Measurements from ENCODE around the gene APOBEC3H. TPM values are rescaled to one million over a fixed set of nuclear protein-coding genes. Genes with fewer than 3 reads are reported as not detected.

The APOBEC3H gene
- polyA plus RNA-seq, 3 donors, result 0.09 to 0.36 TPM; not detected in 1

DNA sequence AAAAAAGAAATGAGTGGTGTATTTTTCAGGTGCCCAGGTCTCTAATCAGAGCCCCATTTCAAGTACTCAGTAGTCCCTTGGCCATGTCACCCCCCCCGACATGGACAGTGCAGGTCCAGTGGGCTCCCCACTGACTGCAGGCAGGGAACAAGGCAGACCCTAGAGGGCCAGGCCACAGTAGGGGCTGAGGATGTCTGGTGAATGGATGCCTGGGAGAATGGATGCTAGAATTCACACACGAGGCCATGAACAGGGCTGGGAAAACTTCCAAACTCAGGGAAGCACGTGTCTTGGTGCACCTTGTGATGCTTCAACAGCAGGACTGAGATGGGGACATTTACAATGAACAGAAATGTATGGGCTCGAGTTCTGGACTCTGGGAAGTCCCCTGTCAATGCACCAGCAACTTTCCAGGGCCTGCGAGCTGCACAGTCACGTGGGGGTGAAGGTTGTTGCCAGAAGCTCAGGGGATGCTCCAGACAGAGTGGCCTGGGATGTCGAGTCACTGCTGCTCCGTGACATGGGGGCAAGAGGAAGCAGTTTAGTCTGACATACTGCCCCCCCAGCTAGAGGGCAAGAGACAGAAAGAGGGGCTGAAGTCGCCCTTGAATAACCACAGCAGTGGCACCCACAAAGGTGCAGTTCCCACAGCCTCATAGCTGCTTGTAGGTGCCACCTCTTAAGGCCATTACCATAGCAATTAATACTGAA lies 16.8 kb upstream of the APOBEC3H start:
- no peak for DNase-seq

- peak; percentile 29 for DNase-seq
Observed at GRCh38 chr22:39081016-39081415, 16.0 kb upstream of the APOBEC3H start.

GRCh38 chr22:39081598-39081997 lies 15.4 kb upstream of the APOBEC3H start:
- no peak for DNase-seq

GRCh38 chr22:39083212-39084165 lies 13.6 kb upstream of the APOBEC3H start:
- DNase-seq, result no peak

DNA sequence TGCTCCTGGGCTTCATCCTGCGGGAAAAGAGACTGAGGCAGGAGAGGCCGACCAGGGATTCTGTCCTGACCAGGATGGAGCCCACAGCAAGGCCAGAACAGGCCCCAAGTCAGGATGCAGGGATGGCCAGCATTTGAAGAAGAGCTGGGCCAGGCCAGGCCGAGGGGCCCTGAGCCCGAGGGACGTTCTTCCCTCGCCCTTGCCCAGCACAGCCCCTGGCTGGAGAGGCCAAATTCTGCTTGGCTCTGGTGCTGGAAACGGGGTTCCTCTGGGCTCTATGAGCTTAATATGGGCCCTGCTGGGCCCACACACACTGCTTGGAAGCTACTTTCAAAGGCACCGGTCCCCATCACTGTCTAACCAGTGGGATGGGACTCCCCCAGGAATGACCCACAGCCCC lies 12.4 kb upstream of the APOBEC3H start:
- no peak for DNase-seq

GRCh38 chr22:39087098-39087497 lies 9.9 kb upstream of the APOBEC3H start:
- DNase-seq, result no peak

GRCh38 chr22:39087881-39088684 lies 9.0 kb upstream of the APOBEC3H start:
- no peak for DNase-seq

- no peak for DNase-seq
Observed at GRCh38 chr22:39088685-39089032, 8.4 kb upstream of the APOBEC3H start.

DNA sequence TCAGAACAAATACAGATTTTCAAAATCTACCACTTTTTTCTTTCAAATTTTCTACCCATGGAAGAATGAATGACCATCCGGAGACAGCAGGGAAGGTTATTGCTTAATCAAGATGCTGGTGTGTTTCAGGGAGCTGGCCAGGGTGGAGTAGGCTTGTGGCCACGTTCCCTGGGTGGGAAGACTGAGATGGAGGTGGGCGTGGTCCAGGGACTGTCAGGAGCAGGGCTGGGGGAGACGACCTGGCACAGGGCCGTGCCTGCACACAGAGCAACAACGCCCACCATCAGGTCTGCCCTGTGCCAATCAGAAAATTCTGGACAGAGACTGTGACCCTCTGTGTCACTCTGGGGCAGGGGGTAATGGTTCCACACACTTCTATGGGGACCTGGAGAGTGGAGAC lies 7.1 kb upstream of the APOBEC3H start:
- DNase-seq, result no peak

DNA sequence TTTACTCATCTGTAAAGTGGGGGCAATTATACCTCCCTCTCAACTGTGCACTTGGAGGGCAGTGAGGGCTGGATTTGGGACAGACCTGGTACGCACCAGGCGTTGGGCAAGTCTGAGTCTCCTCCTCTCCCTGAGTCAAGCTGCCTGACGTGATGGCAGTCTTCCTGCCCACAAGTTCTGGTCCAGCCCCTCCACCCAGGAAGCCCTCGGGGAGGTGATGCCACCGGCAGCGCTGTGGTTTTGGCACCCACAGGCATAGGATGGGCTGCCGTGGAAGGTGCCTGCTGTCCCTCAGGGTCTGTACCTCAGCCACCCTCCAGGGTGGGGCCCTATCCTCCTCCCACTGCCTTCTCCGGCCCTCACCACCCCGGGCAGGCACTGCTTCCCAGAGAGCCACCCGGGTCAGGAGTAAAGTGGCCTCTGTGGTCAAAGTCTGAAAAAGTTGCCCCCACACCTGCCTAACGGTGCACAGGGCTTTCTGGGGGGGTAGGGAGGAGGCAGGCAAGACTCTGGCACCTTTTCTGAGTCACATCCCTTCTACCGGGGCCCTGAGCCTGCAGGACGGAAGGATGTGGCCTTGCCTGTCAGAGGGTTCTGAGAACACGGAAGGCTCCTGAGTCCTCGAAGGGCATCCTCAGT lies 6.5 kb upstream of the APOBEC3H start:
- no peak for DNase-seq

- DNase-seq, result no peak
Observed at GRCh38 chr22:39091126-39092081, 5.6 kb upstream of the APOBEC3H start.

DNA sequence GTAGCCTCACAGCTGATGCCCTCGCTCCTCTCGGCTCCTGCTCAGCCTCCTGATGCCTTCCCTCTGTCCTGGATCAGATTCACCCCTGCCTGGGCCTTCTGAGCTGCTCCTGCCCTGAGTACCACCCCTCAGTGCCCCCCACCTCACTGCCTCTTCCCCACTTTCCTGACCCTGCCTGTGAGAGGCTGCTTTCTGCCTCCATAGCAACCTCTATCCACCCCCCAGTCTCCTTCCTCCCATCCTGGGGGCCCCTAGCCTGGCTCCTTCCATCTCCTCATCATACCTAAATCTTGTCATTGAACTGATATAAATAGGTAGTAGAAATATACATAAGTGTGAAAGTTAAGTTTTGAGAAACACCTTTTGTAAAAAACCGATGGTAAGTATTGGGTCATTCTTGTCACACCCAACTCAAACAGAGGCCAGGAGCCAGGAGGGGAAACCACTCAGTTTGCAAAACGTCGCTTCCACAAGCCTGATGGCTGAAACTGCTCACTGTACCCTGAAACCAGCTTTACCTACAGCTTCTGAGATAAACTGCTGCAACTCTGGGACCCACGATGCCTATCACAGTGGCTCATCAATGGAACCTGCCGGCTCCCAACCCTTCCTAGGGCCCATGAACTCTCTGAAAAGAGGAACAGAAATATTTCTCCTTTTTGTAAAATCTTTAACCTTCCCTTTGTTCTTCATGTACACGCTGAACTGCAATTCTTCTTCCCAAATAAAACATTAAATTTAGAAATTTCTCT lies 4.8 kb upstream of the APOBEC3H start:
- no peak for DNase-seq

DNA sequence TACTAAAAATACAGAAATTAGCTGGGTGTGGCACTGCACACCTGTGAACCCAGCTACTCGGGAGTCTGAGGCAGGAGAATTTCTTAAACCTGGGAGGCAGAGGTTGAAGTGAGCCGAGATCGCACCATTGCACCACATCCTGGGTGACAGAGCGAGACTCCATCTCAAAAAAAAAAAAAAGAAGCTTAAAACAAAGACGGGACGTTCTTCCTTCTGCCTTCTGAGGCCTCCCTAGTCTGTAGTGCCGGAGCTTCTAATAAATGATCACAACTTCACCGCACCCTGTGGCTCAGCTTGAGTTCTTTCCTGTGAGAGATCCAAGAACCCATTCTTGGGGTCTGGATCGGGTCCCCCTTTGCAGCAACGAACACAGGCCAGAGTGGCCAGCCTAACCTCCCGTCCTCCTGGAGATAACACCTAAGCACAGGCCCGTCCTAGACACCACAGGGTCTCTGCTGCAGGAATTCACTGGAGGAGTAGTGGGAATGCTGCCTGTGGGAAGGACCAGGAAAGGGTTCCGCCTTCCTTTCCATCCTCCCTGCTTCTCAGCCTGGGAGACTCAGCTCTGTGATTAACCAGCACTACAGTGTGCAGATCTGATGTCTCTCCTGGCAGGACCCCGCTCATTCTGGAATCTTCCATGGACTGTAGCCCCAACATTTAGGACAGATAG lies 2.2 kb upstream of the APOBEC3H start:
- DNase-seq, result no peak

DNA sequence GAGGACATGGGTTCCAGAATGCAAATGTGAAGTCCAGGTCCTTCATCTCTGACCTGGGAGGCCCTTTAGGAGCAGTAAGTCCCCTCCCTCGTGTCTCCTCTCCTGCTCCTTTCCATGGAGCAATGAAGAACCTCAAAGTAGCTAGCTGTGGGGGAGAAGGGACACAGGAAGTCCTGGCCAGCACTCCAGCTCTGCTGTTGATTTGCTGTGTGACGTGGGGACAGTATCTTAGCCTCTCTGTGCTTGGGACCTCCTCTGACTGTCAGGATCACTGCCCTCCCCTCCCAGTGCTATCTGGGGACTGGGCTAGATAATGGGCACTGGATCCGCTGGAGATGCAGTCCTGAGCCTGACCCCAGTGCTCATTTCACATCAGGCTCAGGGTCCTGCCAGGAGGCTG lies 1.1 kb upstream of the APOBEC3H start:
- DNase-seq, result no peak

DNA sequence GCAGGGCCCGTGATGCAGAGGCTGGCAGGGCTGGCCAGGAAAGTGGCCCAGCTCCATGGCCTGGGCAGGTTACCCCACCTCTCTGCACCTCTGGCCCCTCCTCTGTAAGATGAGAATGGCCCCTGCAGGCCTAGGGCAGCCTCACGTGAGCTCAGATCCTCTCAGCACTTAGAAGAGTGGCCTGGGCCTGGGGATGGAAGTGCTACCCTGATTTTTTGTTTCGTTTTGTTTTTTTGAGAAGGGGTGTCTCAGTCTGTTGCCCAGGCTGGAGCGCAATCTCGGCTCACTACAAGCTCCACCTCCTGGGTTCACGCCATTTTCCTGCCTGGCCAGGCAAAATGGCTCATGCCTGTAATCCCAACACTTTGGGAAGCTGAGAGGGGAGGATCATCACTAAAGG lies 982 bp downstream of the APOBEC3H start:
- DNase-seq, result no peak

- DNase-seq, result no peak
Observed at GRCh38 chr22:39098576-39098975, 1.5 kb downstream of the APOBEC3H start.

DNA sequence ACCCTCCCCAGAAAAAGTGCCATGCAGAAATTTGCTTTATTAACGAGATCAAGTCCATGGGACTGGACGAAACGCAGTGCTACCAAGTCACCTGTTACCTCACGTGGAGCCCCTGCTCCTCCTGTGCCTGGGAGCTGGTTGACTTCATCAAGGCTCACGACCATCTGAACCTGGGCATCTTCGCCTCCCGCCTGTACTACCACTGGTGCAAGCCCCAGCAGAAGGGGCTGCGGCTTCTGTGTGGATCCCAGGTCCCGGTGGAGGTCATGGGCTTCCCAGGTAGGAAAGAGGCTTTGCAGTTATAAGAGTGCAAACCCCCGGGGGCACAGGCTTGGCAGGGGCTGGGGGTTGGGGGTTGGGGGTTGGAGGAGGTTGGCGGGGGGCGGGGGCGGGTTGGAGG lies 4.2 kb downstream of the APOBEC3H start:
- DNase-seq, result no peak

DNA sequence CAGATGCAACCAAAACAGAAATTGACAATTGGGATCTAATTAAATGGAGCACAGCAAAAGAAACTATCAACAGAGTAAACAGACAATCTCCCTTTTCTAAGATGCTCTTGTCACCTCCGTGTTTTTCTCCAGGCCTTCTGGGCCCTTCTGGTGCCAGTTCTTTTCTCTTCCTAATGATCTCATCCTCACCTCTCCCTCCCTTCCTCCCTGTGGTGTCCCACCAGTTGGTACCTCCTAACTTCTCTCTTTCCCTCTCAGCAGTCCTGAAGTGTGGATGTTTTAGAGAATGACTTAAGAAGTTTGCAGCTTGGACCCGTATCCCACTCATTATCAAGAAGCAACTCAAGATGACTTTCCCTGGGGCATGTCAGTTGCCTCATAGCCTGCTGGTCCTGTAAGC lies 6.4 kb downstream of the APOBEC3H start:
- DNase-seq, result no peak

DNA sequence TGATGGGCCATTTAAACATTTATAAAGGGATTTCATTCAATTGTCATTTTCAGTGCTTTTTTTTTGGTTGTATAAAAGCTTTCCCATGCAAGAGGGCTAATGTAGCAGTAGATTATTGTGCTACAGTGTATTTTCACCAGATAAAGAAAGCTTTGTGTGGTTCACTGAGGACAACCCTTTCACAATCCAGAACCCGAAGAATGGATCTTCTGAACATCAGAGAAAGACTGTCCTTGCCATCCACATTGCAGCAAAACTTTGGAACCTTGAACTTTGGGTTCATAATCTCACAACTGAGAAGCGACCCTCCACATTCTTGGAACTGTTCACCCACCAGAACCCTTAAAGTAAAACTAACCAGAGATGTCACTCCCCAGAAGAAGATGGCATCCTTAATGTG lies 9.3 kb downstream of the APOBEC3H start:
- DNase-seq, result no peak

Measured in renal pelvis (tissue), 4 donors.